ENCODE data around the gene CCDC91.
"Not testable (repeated sequence)": the region's sequence is repeated elsewhere in the genome, so short reads cannot be mapped to it uniquely, and the experiment has no call there.

The CCDC91 gene

GRCh38 chr12:28184375-28184774 lies 5.9 kb upstream of the CCDC91 start:
- no peak for DNase-seq (ENCODE audit: low read depth)

- no peak for DNase-seq (ENCODE audit: low read depth)
Observed at GRCh38 chr12:28186500-28186899, 3.8 kb upstream of the CCDC91 start.

- DNase-seq (ENCODE audit: low read depth): no peak
Observed at GRCh38 chr12:28189784-28190320, 404 bp upstream of the CCDC91 start.

GRCh38 chr12:28191051-28192048 lies 1.1 kb downstream of the CCDC91 start:
- peak; percentile 79 for DNase-seq (ENCODE audit: low read depth)

GRCh38 chr12:28192125-28192524 lies 1.9 kb downstream of the CCDC91 start:
- DNase-seq (ENCODE audit: low read depth): no peak

- not testable (repeated sequence) for DNase-seq (ENCODE audit: low read depth)
Observed at GRCh38 chr12:28194621-28195020, 4.4 kb downstream of the CCDC91 start.

- DNase-seq (ENCODE audit: low read depth): not testable (repeated sequence)
Observed at GRCh38 chr12:28201136-28201535, 10.9 kb downstream of the CCDC91 start.

- DNase-seq (ENCODE audit: low read depth): no peak
Observed at GRCh38 chr12:28202374-28203130, 12.3 kb downstream of the CCDC91 start.

- DNase-seq (ENCODE audit: low read depth): no peak
Observed at GRCh38 chr12:28209782-28210181, 19.5 kb downstream of the CCDC91 start.

GRCh38 chr12:28212182-28212581 lies 21.9 kb downstream of the CCDC91 start:
- no peak for DNase-seq (ENCODE audit: low read depth)

GRCh38 chr12:28215021-28215420 lies 24.8 kb downstream of the CCDC91 start:
- DNase-seq (ENCODE audit: low read depth): no peak

- no peak for DNase-seq (ENCODE audit: low read depth)
Observed at GRCh38 chr12:28216016-28216415, 25.8 kb downstream of the CCDC91 start.

GRCh38 chr12:28217805-28218204 lies 27.5 kb downstream of the CCDC91 start:
- DNase-seq (ENCODE audit: low read depth): no peak

- no peak for DNase-seq (ENCODE audit: low read depth)
Observed at GRCh38 chr12:28218875-28219274, 28.6 kb downstream of the CCDC91 start.

GRCh38 chr12:28219827-28220226 lies 29.6 kb downstream of the CCDC91 start:
- DNase-seq (ENCODE audit: low read depth): no peak

GRCh38 chr12:28222081-28222700 lies 31.9 kb downstream of the CCDC91 start:
- DNase-seq (ENCODE audit: low read depth): no peak

GRCh38 chr12:28223025-28223554 lies 32.8 kb downstream of the CCDC91 start:
- no peak for DNase-seq (ENCODE audit: low read depth)

- DNase-seq (ENCODE audit: low read depth): no peak
Observed at GRCh38 chr12:28223858-28224257, 33.6 kb downstream of the CCDC91 start.

GRCh38 chr12:28226705-28227104 lies 36.4 kb downstream of the CCDC91 start:
- no peak for DNase-seq (ENCODE audit: low read depth)

GRCh38 chr12:28227251-28227650 lies 37.0 kb downstream of the CCDC91 start:
- DNase-seq (ENCODE audit: low read depth): no peak

- DNase-seq (ENCODE audit: low read depth): no peak
Observed at GRCh38 chr12:28231248-28231647, 41.0 kb downstream of the CCDC91 start.
